Measurements from ENCODE around the gene FRAS1. TPM values are rescaled to one million over a fixed set of nuclear protein-coding genes. Genes with fewer than 3 reads are reported as not detected.

Gene FRAS1
- total RNA-seq, 2 experiments from 2014 or later, result not detected

DNA sequence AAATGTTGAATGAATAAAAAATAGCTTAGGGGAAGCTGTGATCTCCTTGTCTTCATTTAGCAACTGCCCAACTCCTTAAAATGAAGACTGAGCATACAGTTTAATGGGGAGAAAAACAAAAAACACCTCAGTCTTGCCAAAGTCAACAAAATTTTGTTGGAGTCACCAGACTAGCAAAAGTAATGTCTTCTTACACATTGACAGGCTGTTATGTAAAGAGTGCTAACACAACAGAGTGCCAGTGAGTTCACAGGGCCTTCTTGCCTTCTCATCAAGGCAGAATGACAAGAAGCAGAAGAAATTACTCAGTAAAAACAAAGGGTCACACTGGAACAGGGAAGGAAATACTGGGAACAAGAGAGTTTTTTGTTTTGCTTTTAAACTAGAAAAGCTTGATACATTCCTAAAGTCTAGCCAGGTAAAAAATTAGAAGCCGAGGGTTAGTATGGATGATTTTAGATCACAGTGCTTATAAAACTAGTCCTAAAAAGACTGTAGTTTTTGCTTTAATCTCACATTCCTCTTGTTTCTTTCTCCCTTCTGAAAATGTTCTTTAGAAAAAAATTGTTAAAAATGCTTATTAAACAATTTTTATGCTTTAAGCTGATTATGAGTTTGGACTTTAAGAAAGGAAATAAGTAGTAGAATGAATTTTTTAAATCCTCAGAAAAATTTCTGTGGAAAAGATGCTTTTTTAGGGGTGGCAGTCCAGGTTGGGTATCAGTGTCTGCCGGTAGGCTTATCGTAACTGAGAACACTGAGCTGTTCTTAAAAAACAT, 38.7 kb upstream of the FRAS1 start:
- Mint-ChIP-seq H3K36me3 (ENCODE audit: low read depth) (no peaks in the 10 kb centered on the region), H3K4me1 (ENCODE audit: low read depth) (no peaks in the 10 kb centered on the region), H3K27ac (no peak overlapping the region), H3K9me3 (peaks cover 4% of the 10 kb centered on the region), H3K27me3 (no peaks in the 10 kb centered on the region), H3K4me3 (no peak overlapping the region)
- H3K27me3 ChIP-seq (ENCODE audit: control insufficient read depth in 1 of 2, insufficient read depth in 2 of 2, low read length in 2 of 2), result peaks cover 0 to 4% of the 10 kb centered on the region in 2 experiments
- H3K4me3 ChIP-seq (ENCODE audit: low read length), result no peak overlapping the region
- H3K36me3 ChIP-seq (ENCODE audit: insufficient read depth, low read length), result no peaks in the 10 kb centered on the region
- no peaks in the 10 kb centered on the region for H3K4me1 ChIP-seq (ENCODE audit: insufficient read depth, low read length)
- ChIA-PET POLR2A (no interaction called here), CTCF (interaction anchor here (1.4 kb wide), 1 partner anchor 13 kb away, joined by 4 read pairs; no protein-coding TSS in a partner anchor)
- no peaks in the 10 kb centered on the region for H3K9me3 ChIP-seq (ENCODE audit: control insufficient read depth in 1 of 2, insufficient read depth in 1 of 2, low read length in 2 of 2)
- TF ChIP-seq, protein P1, sequence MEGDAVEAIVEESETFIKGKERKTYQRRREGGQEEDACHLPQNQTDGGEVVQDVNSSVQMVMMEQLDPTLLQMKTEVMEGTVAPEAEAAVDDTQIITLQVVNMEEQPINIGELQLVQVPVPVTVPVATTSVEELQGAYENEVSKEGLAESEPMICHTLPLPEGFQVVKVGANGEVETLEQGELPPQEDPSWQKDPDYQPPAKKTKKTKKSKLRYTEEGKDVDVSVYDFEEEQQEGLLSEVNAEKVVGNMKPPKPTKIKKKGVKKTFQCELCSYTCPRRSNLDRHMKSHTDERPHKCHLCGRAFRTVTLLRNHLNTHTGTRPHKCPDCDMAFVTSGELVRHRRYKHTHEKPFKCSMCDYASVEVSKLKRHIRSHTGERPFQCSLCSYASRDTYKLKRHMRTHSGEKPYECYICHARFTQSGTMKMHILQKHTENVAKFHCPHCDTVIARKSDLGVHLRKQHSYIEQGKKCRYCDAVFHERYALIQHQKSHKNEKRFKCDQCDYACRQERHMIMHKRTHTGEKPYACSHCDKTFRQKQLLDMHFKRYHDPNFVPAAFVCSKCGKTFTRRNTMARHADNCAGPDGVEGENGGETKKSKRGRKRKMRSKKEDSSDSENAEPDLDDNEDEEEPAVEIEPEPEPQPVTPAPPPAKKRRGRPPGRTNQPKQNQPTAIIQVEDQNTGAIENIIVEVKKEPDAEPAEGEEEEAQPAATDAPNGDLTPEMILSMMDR (IDR thresholded peaks at IDR 0.05), result no peak
- no peak for DNase-seq
- intact Hi-C loops (cut with DNase I, micrococcal nuclease), result no loop called here
- no peak overlapping the region for H3K27ac ChIP-seq (ENCODE audit: low read depth in 1 of 2, low read length in 2 of 2)
- ATAC-seq (ENCODE audit: poor library complexity), result no peak

DNA sequence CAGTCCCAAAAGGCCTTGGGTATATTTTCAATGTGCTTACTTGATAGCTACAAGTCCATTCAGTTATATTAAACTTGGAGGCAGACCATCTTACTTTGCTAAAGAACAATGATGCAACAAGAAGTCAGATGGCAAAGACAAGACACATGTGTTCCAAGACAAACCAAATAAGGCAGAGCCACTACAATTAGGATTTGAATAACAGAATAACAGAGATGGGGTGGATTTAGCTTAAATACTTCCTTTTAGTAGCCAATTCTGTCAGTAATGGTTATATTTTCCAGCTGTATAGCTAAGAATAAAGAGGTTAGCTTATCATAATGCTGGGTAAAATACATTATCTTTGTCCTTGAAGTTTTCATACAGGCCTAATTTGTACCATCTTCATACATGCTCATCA, 37.7 kb upstream of the FRAS1 start:
- H3K4me1 Mint-ChIP-seq (ENCODE audit: low read depth), result no peaks in the 10 kb centered on the region
- Histone ChIP-seq H3K4me3 (ENCODE audit: low read length) (no peak overlapping the region), H3K27ac (ENCODE audit: low read depth in 1 of 2, low read length in 2 of 2) (no peak overlapping the region), H3K9me3 (ENCODE audit: control insufficient read depth in 1 of 2, insufficient read depth in 1 of 2, low read length in 2 of 2) (no peaks in the 10 kb centered on the region), H3K4me1 (ENCODE audit: insufficient read depth, low read length) (no peaks in the 10 kb centered on the region), H3K27me3 (ENCODE audit: control insufficient read depth in 1 of 2, insufficient read depth in 2 of 2, low read length in 2 of 2) (peaks cover 0 to 4% of the 10 kb centered on the region in 2 experiments), H3K36me3 (ENCODE audit: insufficient read depth, low read length) (no peaks in the 10 kb centered on the region)
- no peak for ATAC-seq (ENCODE audit: poor library complexity)
- TF ChIP-seq, protein P1 (IDR thresholded peaks at IDR 0.05), result no peak
- intact Hi-C loops (cut with DNase I, micrococcal nuclease), result no loop called here
- no peak overlapping the region for H3K4me3 Mint-ChIP-seq
- no peaks in the 10 kb centered on the region for H3K36me3 Mint-ChIP-seq (ENCODE audit: low read depth)
- CTCF ChIA-PET, result interaction anchor here (1.4 kb wide), 1 partner anchor 12 kb away, joined by 4 read pairs; no protein-coding TSS in a partner anchor
- no peak overlapping the region for H3K27ac Mint-ChIP-seq
- no peak for DNase-seq
- no peaks in the 10 kb centered on the region for H3K27me3 Mint-ChIP-seq
- POLR2A ChIA-PET, result no interaction called here
- peaks cover 4% of the 10 kb centered on the region for H3K9me3 Mint-ChIP-seq

DNA sequence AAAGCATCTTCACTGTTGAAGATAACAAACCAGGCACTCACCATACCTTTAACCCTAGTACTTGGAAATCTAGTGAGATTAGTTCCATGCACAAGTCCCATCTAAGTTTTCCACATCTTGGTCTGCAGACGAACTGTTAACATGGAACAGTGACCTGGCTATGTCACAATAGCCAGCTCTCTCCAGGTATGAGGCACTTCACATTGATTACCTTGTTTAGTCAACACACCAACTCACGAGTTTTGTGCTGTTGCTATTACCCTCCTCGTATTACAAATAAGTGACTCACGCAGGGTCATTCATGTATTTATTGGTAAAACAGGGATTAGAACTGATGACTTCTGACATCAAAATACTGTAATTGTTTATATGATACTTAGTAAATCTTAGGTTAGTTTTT, 36.4 kb upstream of the FRAS1 start:
- POLR2A ChIA-PET, result no interaction called here
- CTCF ChIA-PET, result no interaction called here
- Histone ChIP-seq H3K9me3 (ENCODE audit: control insufficient read depth in 1 of 2, insufficient read depth in 1 of 2, low read length in 2 of 2) (no peaks in the 10 kb centered on the region), H3K27me3 (ENCODE audit: control insufficient read depth in 1 of 2, insufficient read depth in 2 of 2, low read length in 2 of 2) (no peaks in the 10 kb centered on the region), H3K27ac (ENCODE audit: low read depth in 1 of 2, low read length in 2 of 2) (no peak overlapping the region), H3K4me1 (ENCODE audit: insufficient read depth, low read length) (no peaks in the 10 kb centered on the region), H3K4me3 (ENCODE audit: low read length) (no peak overlapping the region), H3K36me3 (ENCODE audit: insufficient read depth, low read length) (no peaks in the 10 kb centered on the region)
- Mint-ChIP-seq H3K4me3 (no peak overlapping the region), H3K27me3 (peaks cover 3% of the 10 kb centered on the region), H3K36me3 (ENCODE audit: low read depth) (no peaks in the 10 kb centered on the region), H3K9me3 (no peaks in the 10 kb centered on the region), H3K4me1 (ENCODE audit: low read depth) (no peaks in the 10 kb centered on the region), H3K27ac (no peak overlapping the region)
- TF ChIP-seq, protein P1 (IDR thresholded peaks at IDR 0.05), result no peak
- ATAC-seq (ENCODE audit: poor library complexity) (no peak), DNase-seq (no peak)
- intact Hi-C loops (cut with DNase I, micrococcal nuclease), result no loop called here

Measured in CD4-positive, alpha-beta T cell (primary cell).